Right atrium auricular region (tissue), 2 donors: ENCODE results near the gene FBXO3. TPM values are rescaled to one million over a fixed set of nuclear protein-coding genes. Genes with fewer than 3 reads are reported as not detected.

Source experiments
- DNase-seq: peaks from one replicate; pipeline ENCODE4 v3.0.0-alpha.2; 2019; ENCODE audit warnings: low spot score
- H3K27ac ChIP-seq, 2 donors: fragments of 200-600 bp; sonication (generic); 1 replicate in 1 of 2; 2 replicates in 1 of 2; pipeline ENCODE4 v1.5.1; 2016 to 2019
- H3K27me3 ChIP-seq, 2 donors: fragments of 200-600 bp; sonication (generic); one replicate each; pipeline versions ENCODE4 v1.5.1 to v1.6.0; 2017 to 2019
- H3K36me3 ChIP-seq: fragments of 200-600 bp; sonication (generic); one replicate; pipeline ENCODE4 v1.5.1; 2016
- H3K4me1 ChIP-seq, 2 donors: fragments of 200-600 bp; sonication (generic); one replicate each; pipeline versions ENCODE4 v1.5.1 to v1.6.0; 2017 to 2019
- H3K4me3 ChIP-seq, 2 donors: fragments of 200-600 bp; sonication (generic); 1 replicate in 1 of 2; 2 replicates in 1 of 2; pipeline ENCODE4 v1.5.1; 2017 to 2019; ENCODE audit warnings: mild to moderate bottlenecking in 1 of 2, moderate library complexity in 1 of 2
- H3K9me3 ChIP-seq, 2 donors: fragments of 200-600 bp; sonication (generic); one replicate each; pipeline ENCODE4 v1.5.1; 2019
- total RNA-seq, 2 donors: library from RNA; depleted of rRNA; stranded (reverse); fragments of >200 nt; gene quantifications; one replicate each; pipeline ENCODE4 v1.1.0, GENCODE V29; 2016
- TF ChIP-seq, protein P1 (sequence below), 2 donors: fragments of 200-600 bp; sonication (generic); IDR thresholded peaks; one replicate each; pipeline ENCODE4 v1.5.1; 2019; ENCODE audit warnings: antibody characterized with exemption in 2 of 2

Gene FBXO3
- total RNA-seq, 2 donors from 2014 or later, result 30.7 to 47.9 TPM

DNA sequence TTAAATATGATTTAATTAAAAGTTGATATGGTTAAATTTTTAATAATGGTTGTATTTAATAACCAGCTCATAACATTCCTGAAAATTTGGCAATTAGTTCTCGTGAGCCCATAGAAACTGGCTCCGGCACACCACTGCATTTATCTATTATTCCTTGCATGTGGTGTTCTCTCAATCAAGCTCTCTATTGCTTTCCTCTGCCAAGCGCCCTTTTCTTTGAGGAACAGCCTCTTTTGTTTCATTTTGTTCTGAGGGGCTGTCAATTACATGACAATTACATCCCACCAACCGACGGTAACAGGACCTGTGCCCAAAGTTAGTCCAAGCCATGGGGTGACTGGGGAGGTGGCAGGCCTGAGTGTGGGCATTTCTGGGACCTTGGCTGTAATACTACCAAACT is 81.8 kb downstream of the FBXO3 start:
- Histone ChIP-seq H3K4me1 (peaks cover 0 to 37% of the 10 kb centered on the region in 2 donors), H3K36me3 (no peaks in the 10 kb centered on the region), H3K4me3 (no peak overlapping the region), H3K27me3 (no peaks in the 10 kb centered on the region), H3K9me3 (peaks cover 0 to 1% of the 10 kb centered on the region in 2 donors), H3K27ac (peak overlapping the region; percentile 75 to 84)
- TF ChIP-seq, protein P1, sequence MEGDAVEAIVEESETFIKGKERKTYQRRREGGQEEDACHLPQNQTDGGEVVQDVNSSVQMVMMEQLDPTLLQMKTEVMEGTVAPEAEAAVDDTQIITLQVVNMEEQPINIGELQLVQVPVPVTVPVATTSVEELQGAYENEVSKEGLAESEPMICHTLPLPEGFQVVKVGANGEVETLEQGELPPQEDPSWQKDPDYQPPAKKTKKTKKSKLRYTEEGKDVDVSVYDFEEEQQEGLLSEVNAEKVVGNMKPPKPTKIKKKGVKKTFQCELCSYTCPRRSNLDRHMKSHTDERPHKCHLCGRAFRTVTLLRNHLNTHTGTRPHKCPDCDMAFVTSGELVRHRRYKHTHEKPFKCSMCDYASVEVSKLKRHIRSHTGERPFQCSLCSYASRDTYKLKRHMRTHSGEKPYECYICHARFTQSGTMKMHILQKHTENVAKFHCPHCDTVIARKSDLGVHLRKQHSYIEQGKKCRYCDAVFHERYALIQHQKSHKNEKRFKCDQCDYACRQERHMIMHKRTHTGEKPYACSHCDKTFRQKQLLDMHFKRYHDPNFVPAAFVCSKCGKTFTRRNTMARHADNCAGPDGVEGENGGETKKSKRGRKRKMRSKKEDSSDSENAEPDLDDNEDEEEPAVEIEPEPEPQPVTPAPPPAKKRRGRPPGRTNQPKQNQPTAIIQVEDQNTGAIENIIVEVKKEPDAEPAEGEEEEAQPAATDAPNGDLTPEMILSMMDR (IDR thresholded peaks at IDR 0.05), result no peak
- no peak for DNase-seq

DNA sequence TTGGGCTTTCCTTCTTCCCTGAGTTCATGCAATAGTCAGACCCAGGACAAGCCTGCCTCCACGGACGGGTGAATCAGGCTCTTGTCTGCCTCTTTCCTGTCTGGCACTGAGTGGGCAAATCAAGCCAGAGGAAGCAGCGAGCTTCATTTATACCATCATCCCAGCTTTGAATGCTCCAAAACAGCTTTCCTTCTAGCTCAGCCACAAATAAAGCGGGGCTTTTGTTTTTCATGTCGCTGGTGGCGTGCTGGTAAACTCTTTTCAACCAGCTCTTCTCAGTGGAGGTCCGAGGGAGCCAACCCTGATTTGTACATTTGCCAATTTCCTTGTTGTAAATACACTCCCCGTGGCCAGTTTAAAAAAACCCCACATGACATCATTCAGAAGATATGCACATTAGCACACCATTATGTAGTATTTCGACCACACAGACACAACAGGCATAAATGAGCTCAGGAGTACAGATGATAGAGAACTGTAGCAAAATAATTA is 82.3 kb downstream of the FBXO3 start:
- Histone ChIP-seq H3K27me3 (no peaks in the 10 kb centered on the region), H3K4me3 (peak overlapping the region in 1 of 2 donors; percentile 16), H3K4me1 (peaks cover 0 to 37% of the 10 kb centered on the region in 2 donors), H3K27ac (peak overlapping the region; percentile 75 to 84), H3K9me3 (peaks cover 0 to 6% of the 10 kb centered on the region in 2 donors), H3K36me3 (no peaks in the 10 kb centered on the region)
- TF ChIP-seq, protein P1 (IDR thresholded peaks at IDR 0.05), result no peak
- peak; percentile 94 for DNase-seq

DNA sequence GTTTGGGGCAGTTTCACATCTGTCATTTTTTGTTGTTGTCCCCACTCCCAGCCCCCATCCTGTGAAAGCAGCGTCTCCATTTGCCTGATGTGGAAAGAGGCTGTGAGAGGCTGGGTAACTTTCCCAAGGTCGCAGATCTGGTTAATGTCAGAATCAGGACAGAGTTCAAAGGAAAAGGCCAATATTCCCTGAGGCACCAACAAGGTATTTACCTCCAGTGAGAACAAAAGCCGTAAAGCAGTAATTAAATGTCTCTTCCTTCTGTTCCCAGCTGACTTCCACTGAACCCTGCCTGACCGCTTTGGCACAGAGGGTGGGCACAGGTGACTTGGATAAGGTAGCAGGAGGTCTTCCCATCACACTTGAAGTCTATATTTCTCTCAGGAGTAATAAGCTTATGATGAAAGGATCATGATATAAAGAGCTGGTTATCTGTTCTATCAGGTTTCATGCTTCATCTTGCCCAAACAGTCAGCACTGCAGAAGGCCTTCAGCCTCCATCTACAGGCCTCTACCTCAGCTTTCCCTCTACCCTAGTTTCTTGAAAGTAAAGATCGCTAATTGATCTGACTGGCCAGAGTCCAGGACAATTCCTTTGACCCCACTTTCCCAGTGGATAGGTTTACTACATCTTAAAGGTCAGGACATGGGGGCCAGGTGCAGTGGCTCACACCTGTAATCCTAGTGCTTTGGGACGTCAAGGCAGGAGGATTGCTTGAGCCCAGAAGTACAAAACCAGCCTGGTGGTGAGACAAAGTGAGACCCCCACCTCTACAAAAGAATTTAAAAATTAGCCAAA is 83.1 kb downstream of the FBXO3 start:
- no peak for DNase-seq
- no peak overlapping the region for H3K4me3 ChIP-seq
- peak overlapping the region; percentile 75 to 84 for H3K27ac ChIP-seq
- no peaks in the 10 kb centered on the region for H3K36me3 ChIP-seq
- H3K9me3 ChIP-seq, result peaks cover 0 to 6% of the 10 kb centered on the region in 2 donors
- H3K4me1 ChIP-seq, result peaks cover 0 to 37% of the 10 kb centered on the region in 2 donors
- no peaks in the 10 kb centered on the region for H3K27me3 ChIP-seq
- TF ChIP-seq, protein P1 (IDR thresholded peaks at IDR 0.05), result no peak

Other genes starting within 250 kb of the FBXO3 start
- not detected for gene C11orf91, start 73.7 kb downstream of the FBXO3 start, total RNA-seq
- 100 to 1,000 TPM; 414 to 561 TPM for gene CD59, start 38.1 kb downstream of the FBXO3 start, total RNA-seq
- 10 to 100 TPM in 1 of 2 donors, 1 to 10 TPM in 1; 4.6 to 13.1 TPM for gene LMO2, start 117.6 kb upstream of the FBXO3 start, total RNA-seq